Spleen (tissue), 11 donors: ENCODE data around the gene DPEP2. TPM values are rescaled to one million over a fixed set of nuclear protein-coding genes. Genes with fewer than 3 reads are reported as not detected.
A peak's percentile ranks its signal among the peaks of the same experiment; 100 is the strongest.

ENCODE experiments used
- DNase-seq: peaks from one replicate; pipeline ENCODE4 v3.0.0-alpha.2; 2020
- H3K27ac ChIP-seq, 8 donors: fragments of 200-600 bp; sonication (generic) in 7 of 8; 1 replicate in 4 of 8; 2 replicates in 4 of 8; pipeline versions ENCODE4 v1.5.0 to v1.8.0; 2016 to 2021; ENCODE audit warnings: inconsistent platforms in 4 of 8, mild to moderate bottlenecking in 4 of 8, moderate library complexity in 1 of 8
- H3K27me3 ChIP-seq, 7 donors: fragments of 200-600 bp; sonication (generic) in 6 of 7; replicated peaks in 1 of 7; 1 replicate in 4 of 7; 2 replicates in 3 of 7; pipeline versions ENCODE4 v1.5.0 to v1.8.0; 2016 to 2021; ENCODE audit warnings: inconsistent platforms in 3 of 7, mild to moderate bottlenecking in 1 of 7
- H3K36me3 ChIP-seq, 6 donors: fragments of 200-600 bp; sonication (generic) in 5 of 6; 1 replicate in 4 of 6; 2 replicates in 2 of 6; pipeline versions ENCODE4 v1.5.0 to v1.8.0; 2016 to 2021; ENCODE audit warnings: inconsistent platforms in 2 of 6
- H3K4me1 ChIP-seq, 6 donors: fragments of 200-600 bp; sonication (generic) in 5 of 6; 1 replicate in 3 of 6; 2 replicates in 3 of 6; pipeline versions ENCODE4 v1.5.0 to v1.8.0; 2016 to 2021; ENCODE audit warnings: inconsistent platforms in 3 of 6
- H3K4me3 ChIP-seq, 8 donors: fragments of 200-600 bp; sonication (generic) in 7 of 8; 1 replicate in 4 of 8; 2 replicates in 4 of 8; pipeline versions ENCODE4 v1.5.0 to v1.8.0; 2016 to 2021; ENCODE audit warnings: inconsistent platforms in 4 of 8, mild to moderate bottlenecking in 4 of 8, moderate library complexity in 2 of 8
- H3K9me3 ChIP-seq, 8 donors: fragments of 200-600 bp; sonication (generic) in 7 of 8; 1 replicate in 4 of 8; 2 replicates in 4 of 8; pipeline versions ENCODE4 v1.5.0 to v1.8.0; 2016 to 2021; ENCODE audit warnings: inconsistent platforms in 4 of 8
- CTCF ChIP-seq, 11 experiments: fragments of 200-600 bp in 7 of 11; fragments of 450-650 bp in 4 of 11; sonication (generic) in 4 of 11; IDR thresholded peaks in 8 of 11; conservative IDR thresholded peaks in 3 of 11; 1 replicate in 7 of 11; 2 replicates in 4 of 11; pipeline versions ENCODE4 v1.4.0 to v1.8.0; 2016 to 2021; ENCODE audit warnings: antibody characterized with exemption in 11 of 11, inconsistent platforms in 4 of 11, mild to moderate bottlenecking in 1 of 11
- POLR2A ChIP-seq, 3 donors: fragments of 450-650 bp; IDR thresholded peaks; one replicate each; pipeline ENCODE4 v1.5.1; 2017; ENCODE audit warnings: antibody characterized with exemption in 3 of 3, mild to moderate bottlenecking in 1 of 3
- POLR2AphosphoS5 ChIP-seq, 3 donors: sonication (generic); formaldehyde crosslinking; IDR thresholded peaks; one replicate each; pipeline ENCODE4 v1.5.1; 2017; ENCODE audit warnings: antibody characterized with exemption in 3 of 3
- WGBS, 5 donors: extraction: QIAGEN DNeasy Blood & Tissue Kit in 3 of 5; methylation state at CpG; one replicate each; pipeline versions ENCODE4 v1.1.5 to v1.1.7; 2013 to 2018; 5-methylcytosine and 5-hydroxymethylcytosine counted together
- intact Hi-C: fragments of 100-400 bp; cut with DNase I; formaldehyde crosslinking; loops from one replicate; pipeline ENCODE4 v1.15.0; 2023; ENCODE audit warnings: low total_unique reads
- polyA plus RNA-seq, 3 donors: library from polyadenylated mRNA; stranded (reverse); fragments of 200-250 nt; gene quantifications; one replicate each; pipeline ENCODE4 v1.2.1, GENCODE V29; 2013
- total RNA-seq, 7 donors: library from RNA; depleted of rRNA in 3 of 7; stranded (reverse); fragments of >200 nt in 3 of 7; fragmentation: NEBNext Ultra II Directional in 4 of 7; extraction: Animal tissue kit (Norgen Biotek cat#: 25700) in 4 of 7; gene quantifications; one replicate each; pipeline versions ENCODE4 v1.1.0 to v1.2.1, GENCODE V29; 2016 to 2021
- donor health status: healthy with polysubstance abuse.
- donor health status: DM: no; HTN: no; CAD: no; lungs with moderate emphysema.
- donor health status: DM: no; HTN: no; CAD: no.
- donor health status: Bipolar disorder and iron deficiency.
- donor health status: healthy.
- donor health status: DM: no; HTN: no; CAD: no.
- donor health status: DM: yes; HTN: yes; CAD: no.

The DPEP2 gene
- total and polyA plus RNA-seq, 10 donors = 18.6 to 79.6 (median 29.3) TPM

DNA sequence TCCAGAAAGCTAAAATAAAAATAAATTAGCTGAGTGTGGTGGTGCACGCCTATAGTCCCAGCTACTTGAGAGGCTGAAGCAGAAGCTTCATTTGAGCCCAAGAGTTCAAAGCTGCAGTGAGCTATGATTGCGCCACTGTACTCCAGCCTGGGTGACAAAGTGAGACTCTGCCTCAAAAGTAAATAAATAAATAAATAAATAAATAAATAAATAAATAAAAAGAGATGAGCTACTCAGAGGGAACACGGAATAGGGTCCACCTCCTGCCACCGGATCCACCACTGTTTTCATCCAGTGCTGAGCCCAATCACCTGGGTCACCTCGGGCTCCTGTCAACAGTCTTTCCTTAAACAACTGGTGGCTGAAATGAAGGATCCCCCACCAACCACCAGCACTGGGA is 12.3 kb downstream of the DPEP2 start:
- no peak overlapping the region for H3K4me3 ChIP-seq
- no peaks in the 10 kb centered on the region for H3K9me3 ChIP-seq
- H3K4me1 ChIP-seq = peaks cover 18 to 81% (median 29%) of the 10 kb centered on the region in 6 donors
- H3K27ac ChIP-seq = no peak overlapping the region
- intact Hi-C loops = no loop called here
- 89 to 95% (median 93%) methylated on average over 5 of the region's 5 CpGs for WGBS, 5 donors
- TF ChIP-seq POLR2A (IDR thresholded peaks at IDR 0.05) = no peak
- TF ChIP-seq CTCF (IDR thresholded peaks at IDR 0.05 in 8 of 11, conservative IDR thresholded peaks at IDR 0.05 in 3 of 11) = no peak
- no peak for TF ChIP-seq POLR2AphosphoS5 (IDR thresholded peaks at IDR 0.05)
- H3K27me3 ChIP-seq = no peaks in the 10 kb centered on the region
- H3K36me3 ChIP-seq = peaks cover 0 to 24% (median 0%) of the 10 kb centered on the region in 6 donors
- no peak for DNase-seq

DNA sequence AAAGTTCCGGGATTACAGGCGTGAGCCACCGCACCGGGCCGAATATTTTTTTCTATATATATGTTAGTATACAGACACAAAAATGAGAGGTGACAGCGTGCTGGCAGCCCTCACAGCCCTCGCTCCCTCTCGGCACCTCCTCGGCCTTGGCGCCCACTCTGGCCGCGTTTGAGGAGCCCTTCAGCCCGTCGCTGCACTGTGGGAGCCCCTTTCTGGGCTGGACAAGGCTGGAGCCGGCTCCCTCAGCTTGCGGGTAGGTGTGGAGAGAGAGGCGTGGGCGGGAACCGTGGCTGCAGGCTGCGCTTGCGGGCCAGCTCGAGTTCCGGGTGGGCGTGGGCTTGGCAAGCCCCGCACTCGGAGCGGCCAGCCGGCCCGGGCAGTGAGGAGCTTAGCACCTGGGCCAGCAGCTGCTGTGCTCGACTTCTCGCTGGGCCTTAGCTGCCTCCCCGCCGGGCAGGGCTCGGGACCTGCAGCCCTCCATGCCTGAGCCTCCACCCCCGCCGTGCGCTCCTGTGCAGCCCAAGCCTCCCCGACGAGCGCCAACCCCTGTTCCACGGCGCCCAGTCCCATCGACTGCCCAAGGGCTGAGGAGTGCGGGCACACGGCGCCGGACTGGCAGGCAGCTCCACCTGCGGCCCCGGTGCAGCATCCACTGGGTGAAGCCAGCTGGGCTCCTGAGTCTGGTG is 17.1 kb downstream of the DPEP2 start:
- 93 to 97% (median 96%) methylated on average over 19 to 49 of the region's 49 CpGs for WGBS, 5 donors
- no peak for DNase-seq
- Histone ChIP-seq H3K4me1 (peaks cover 18 to 44% (median 27%) of the 10 kb centered on the region in 6 donors), H3K27me3 (no peaks in the 10 kb centered on the region), H3K4me3 (no peak overlapping the region), H3K9me3 (no peaks in the 10 kb centered on the region), H3K36me3 (no peaks in the 10 kb centered on the region), H3K27ac (no peak overlapping the region)
- TF ChIP-seq POLR2AphosphoS5 (IDR thresholded peaks at IDR 0.05) (peak in 1 of 3 donors; percentile 27), CTCF (IDR thresholded peaks at IDR 0.05 in 8 of 11, conservative IDR thresholded peaks at IDR 0.05 in 3 of 11) (no peak)
- intact Hi-C loops = no loop called here

- TF ChIP-seq POLR2AphosphoS5 (IDR thresholded peaks at IDR 0.05) (no peak), POLR2A (IDR thresholded peaks at IDR 0.05) (no peak), CTCF (IDR thresholded peaks at IDR 0.05 in 8 of 11, conservative IDR thresholded peaks at IDR 0.05 in 3 of 11) (peak in 1 of 11 experiments; percentile 29)
- Histone ChIP-seq H3K9me3 (no peaks in the 10 kb centered on the region), H3K27me3 (no peaks in the 10 kb centered on the region), H3K4me1 (peaks cover 15 to 25% (median 19%) of the 10 kb centered on the region in 6 donors), H3K27ac (no peak within 1 kb of the TSS), H3K4me3 (no peak within 1 kb of the TSS), H3K36me3 (no peaks in the 10 kb centered on the region)
- DNase-seq = no peak
- 69 to 80% (median 72%) methylated on average over 44 to 62 of the region's 62 CpGs for WGBS, 5 donors
- intact Hi-C loops = no loop called here
These were observed 19.2 kb downstream of the DPEP2 start, which contains the start of gene DPEP3 for GRCh38 chr16:67979955-67980678. Gene DPEP3, minus strand, starts transcription at chr16:67980499. Its CDS starts 119 bp downstream, at chr16:67980380.
